Measurements from ENCODE around the gene MSRB3. TPM values are rescaled to one million over a fixed set of nuclear protein-coding genes. Genes with fewer than 3 reads are reported as not detected.

MSRB3 gene
- total and polyA plus RNA-seq, 8 donors = 10.7 to 142 (median 27.8) TPM

DNA sequence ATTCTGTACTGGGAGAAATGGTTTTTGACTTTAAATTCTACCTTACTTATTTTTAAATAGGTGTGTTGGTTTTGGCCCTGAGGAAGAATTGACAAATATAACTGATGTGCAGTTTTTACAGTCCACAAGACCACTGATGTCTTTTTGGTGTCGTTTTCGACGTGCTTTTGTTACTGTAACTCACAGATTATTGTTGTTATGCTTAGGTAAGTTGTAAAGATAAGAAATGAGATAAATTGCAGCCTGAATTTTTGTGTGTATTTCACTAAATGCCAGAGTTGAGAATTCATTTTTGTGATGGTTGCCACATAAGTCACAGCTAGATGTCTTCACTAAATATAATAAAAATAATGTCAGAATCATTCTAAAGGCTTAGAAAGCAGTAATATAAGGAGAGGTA is 39.9 kb upstream of the MSRB3 start:
- Histone ChIP-seq H3K27me3 (no peaks in the 10 kb centered on the region), H3K4me3 (no peak overlapping the region), H3K9me3 (no peaks in the 10 kb centered on the region), H3K4me1 (no peaks in the 10 kb centered on the region), H3K27ac (no peak overlapping the region), H3K36me3 (peaks cover 9 to 40% (median 36%) of the 10 kb centered on the region in 4 donors)
- WGBS, 5 donors = 79 to 86% (median 86%) methylated on average over 3 of the region's 3 CpGs
- DNase-seq = no peak
- TF ChIP-seq POLR2A (IDR thresholded peaks at IDR 0.05) (no peak), POLR2AphosphoS5 (IDR thresholded peaks at IDR 0.05) (no peak), EP300 (IDR thresholded peaks at IDR 0.05) (no peak), CTCF (IDR thresholded peaks at IDR 0.05) (no peak)
- intact Hi-C loops (cut with DNase I; ENCODE audit: low total_unique reads) = no loop called here

GRCh38 chr12:65248656-65249633 is 29.5 kb upstream of the MSRB3 start:
- TF ChIP-seq POLR2AphosphoS5 (IDR thresholded peaks at IDR 0.05) = no peak
- no peak for TF ChIP-seq POLR2A (IDR thresholded peaks at IDR 0.05)
- no peak for TF ChIP-seq EP300 (IDR thresholded peaks at IDR 0.05)
- TF ChIP-seq CTCF (IDR thresholded peaks at IDR 0.05) = no peak
- Histone ChIP-seq H3K9me3 (no peaks in the 10 kb centered on the region), H3K36me3 (peaks cover 0 to 39% (median 27%) of the 10 kb centered on the region in 4 donors), H3K4me3 (no peak overlapping the region), H3K27ac (no peak overlapping the region), H3K27me3 (no peaks in the 10 kb centered on the region), H3K4me1 (no peaks in the 10 kb centered on the region)
- intact Hi-C loops (cut with DNase I; ENCODE audit: low total_unique reads) = no loop called here
- WGBS, 5 donors = 87 to 96% (median 90%) methylated on average over 2 of the region's 2 CpGs
- DNase-seq = no peak

DNA sequence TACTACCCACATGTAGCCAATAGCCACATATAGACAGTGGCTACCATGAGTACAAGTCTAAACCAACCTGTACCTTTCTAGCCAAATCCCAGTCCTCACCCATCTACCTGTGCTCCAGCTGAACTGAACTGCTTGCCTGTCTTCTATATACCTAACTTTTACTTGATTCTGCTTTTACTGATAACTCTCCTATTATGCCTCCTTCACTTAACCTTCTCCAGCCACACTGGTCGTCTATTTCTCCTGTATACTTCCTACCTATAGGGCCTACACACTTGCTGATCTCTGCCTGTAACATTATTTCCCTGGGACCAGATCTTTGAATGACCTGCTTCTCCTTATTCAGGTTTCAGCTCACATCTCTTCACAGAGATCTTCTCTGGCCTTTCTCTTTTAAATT is 26.0 kb upstream of the MSRB3 start:
- H3K4me1 ChIP-seq = no peaks in the 10 kb centered on the region
- intact Hi-C loops (cut with DNase I; ENCODE audit: low total_unique reads) = no loop called here
- H3K27me3 ChIP-seq = no peaks in the 10 kb centered on the region
- H3K36me3 ChIP-seq = peaks cover 0 to 6% (median 2%) of the 10 kb centered on the region in 4 donors
- no peak for DNase-seq
- H3K9me3 ChIP-seq = no peaks in the 10 kb centered on the region
- H3K4me3 ChIP-seq = no peak overlapping the region
- TF ChIP-seq POLR2AphosphoS5 (IDR thresholded peaks at IDR 0.05) (no peak), EP300 (IDR thresholded peaks at IDR 0.05) (no peak), CTCF (IDR thresholded peaks at IDR 0.05) (no peak), POLR2A (IDR thresholded peaks at IDR 0.05) (no peak)
- 51 to 75% (median 63%) methylated on average over 1 of the region's 1 CpG for WGBS, 5 donors
- H3K27ac ChIP-seq = no peak overlapping the region

DNA sequence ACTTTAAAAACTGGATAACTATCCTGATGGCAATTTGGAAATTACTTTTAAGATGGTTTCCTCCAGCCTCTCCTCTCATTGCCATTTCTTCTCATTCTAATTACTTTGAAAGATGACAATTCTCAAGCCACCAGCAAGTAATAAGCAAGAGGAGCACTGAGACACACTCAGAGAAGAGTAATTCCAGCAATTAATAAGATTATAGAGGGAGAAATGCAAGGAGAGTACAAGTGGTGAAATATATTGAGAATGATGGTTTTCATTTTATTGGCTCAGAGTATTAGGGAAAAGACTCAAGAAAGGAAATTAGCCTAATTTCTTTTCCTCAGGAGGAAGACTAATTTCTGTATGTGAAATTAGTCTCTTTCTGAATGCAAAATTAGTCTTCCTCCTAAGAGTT is 20.5 kb upstream of the MSRB3 start:
- TF ChIP-seq EP300 (IDR thresholded peaks at IDR 0.05) = no peak
- TF ChIP-seq POLR2AphosphoS5 (IDR thresholded peaks at IDR 0.05) = no peak
- no peak for TF ChIP-seq POLR2A (IDR thresholded peaks at IDR 0.05)
- no peak for TF ChIP-seq CTCF (IDR thresholded peaks at IDR 0.05)
- no peaks in the 10 kb centered on the region for H3K27me3 ChIP-seq
- DNase-seq = no peak
- intact Hi-C loops (cut with DNase I; ENCODE audit: low total_unique reads) = no loop called here
- H3K27ac ChIP-seq = no peak overlapping the region
- no peak overlapping the region for H3K4me3 ChIP-seq
- H3K36me3 ChIP-seq = no peaks in the 10 kb centered on the region
- H3K9me3 ChIP-seq = no peaks in the 10 kb centered on the region
- H3K4me1 ChIP-seq = no peaks in the 10 kb centered on the region
